Natural killer cell (primary cell): Measurements from ENCODE around the gene MRPS30. TPM values are rescaled to one million over a fixed set of nuclear protein-coding genes. Genes with fewer than 3 reads are reported as not detected.

Source experiments
- ATAC-seq, 3 donors: fragments of 150-1000 bp in 2 of 3; fragments of 200-7000 bp in 1 of 3; cut with Tn5 transposase; 1 replicate in 1 of 3; 2 replicates in 2 of 3; pipeline ENCODE4 v1.10.0; 2021; ENCODE audit warnings: mild to moderate bottlenecking in 2 of 3, moderate library complexity in 2 of 3
- DNase-seq, 2 donors: peaks; one replicate each; pipeline versions ENCODE4 v3.0.0 to v3.0.0-alpha.2; 2013 to 2021; ENCODE audit warnings: mixed read lengths in 1 of 2
- H3K27ac ChIP-seq: one replicate; pipeline ENCODE4 v1.5.1; 2013; ENCODE audit warnings: mild to moderate bottlenecking, low read length
- H3K27me3 ChIP-seq: one replicate; pipeline ENCODE4 v1.6.1; 2013; ENCODE audit warnings: low read length; ENCODE audit not compliant: control insufficient read depth, insufficient read depth
- H3K36me3 ChIP-seq: one replicate; pipeline ENCODE4 v1.6.1; 2013; ENCODE audit warnings: low read length; ENCODE audit not compliant: control insufficient read depth, insufficient read depth
- H3K4me1 ChIP-seq: one replicate; pipeline ENCODE4 v1.6.1; 2013; ENCODE audit warnings: low read length; ENCODE audit not compliant: control insufficient read depth, insufficient read depth
- H3K4me3 ChIP-seq: one replicate; pipeline ENCODE4 v1.5.1; 2013; ENCODE audit warnings: low read length
- H3K9me3 ChIP-seq: one replicate; pipeline ENCODE4 v1.6.1; 2013; ENCODE audit warnings: low read length; ENCODE audit not compliant: control insufficient read depth, insufficient read depth
- H3K27ac Mint-ChIP-seq, 2 donors: one replicate each; pipeline ENCODE4 v1.8.0; 2022; ENCODE audit warnings: mild to moderate bottlenecking in 2 of 2, mixed read lengths in 2 of 2, moderate library complexity in 1 of 2
- H3K27me3 Mint-ChIP-seq, 2 donors: one replicate each; pipeline ENCODE4 v1.8.0; 2022; ENCODE audit warnings: low read depth in 2 of 2, mixed read lengths in 2 of 2
- H3K36me3 Mint-ChIP-seq: one replicate; pipeline ENCODE4 v1.8.0; 2022; ENCODE audit warnings: mixed read lengths
- H3K4me1 Mint-ChIP-seq, 2 donors: one replicate each; pipeline ENCODE4 v1.8.0; 2022; ENCODE audit warnings: mixed read lengths in 2 of 2
- H3K4me3 Mint-ChIP-seq: one replicate; pipeline ENCODE4 v1.8.0; 2022; ENCODE audit warnings: mild to moderate bottlenecking, moderate library complexity, mixed read lengths
- H3K9me3 Mint-ChIP-seq, 2 donors: one replicate each; pipeline ENCODE4 v1.8.0; 2022; ENCODE audit warnings: mixed read lengths in 2 of 2
- WGBS: methylation state at CpG from one replicate; pipeline ENCODE4 v1.1.7; 2013; ENCODE audit warnings: missing lambda C conversion rate; ENCODE audit not compliant: insufficient coverage; 5-methylcytosine and 5-hydroxymethylcytosine counted together
- intact Hi-C: fragments of 100-400 bp; cut with micrococcal nuclease; formaldehyde crosslinking; loops from one replicate; pipeline ENCODE4 v1.14.2; 2022
- total RNA-seq, 4 donors: library from RNA; stranded (reverse); fragments of 120-200 nt in 1 of 4; gene quantifications; one replicate each; pipeline versions ENCODE4 v1.2.3 to v1.2.4, GENCODE V29; 2013 to 2022
- TF ChIP-seq, protein P1 (sequence below): fragments of 200-600 bp; IDR thresholded peaks from one replicate; pipeline ENCODE4 v1.8.0; 2022; ENCODE audit warnings: antibody characterized with exemption

Gene MRPS30
- total RNA-seq, 3 donors from 2014 or later (not counting 1 experiment from before 2014, with no cell fraction given), result 34.1 to 43.8 (median 38.9) TPM

- Mint-ChIP-seq H3K27me3 (no peaks in the 10 kb centered on the region), H3K36me3 (peaks cover 9% of the 10 kb centered on the region), H3K27ac (no peak overlapping the region), H3K4me3 (no peak overlapping the region), H3K9me3 (no peaks in the 10 kb centered on the region), H3K4me1 (peaks cover 20 to 29% of the 10 kb centered on the region in 2 donors)
- 84% methylated on average over 2 of the region's 3 CpGs for WGBS
- no peak overlapping the region for H3K27ac ChIP-seq
- H3K4me3 ChIP-seq, result no peak overlapping the region
- DNase-seq, result no peak
- no peaks in the 10 kb centered on the region for H3K36me3 ChIP-seq
- no peak for ATAC-seq
- TF ChIP-seq, protein P1, sequence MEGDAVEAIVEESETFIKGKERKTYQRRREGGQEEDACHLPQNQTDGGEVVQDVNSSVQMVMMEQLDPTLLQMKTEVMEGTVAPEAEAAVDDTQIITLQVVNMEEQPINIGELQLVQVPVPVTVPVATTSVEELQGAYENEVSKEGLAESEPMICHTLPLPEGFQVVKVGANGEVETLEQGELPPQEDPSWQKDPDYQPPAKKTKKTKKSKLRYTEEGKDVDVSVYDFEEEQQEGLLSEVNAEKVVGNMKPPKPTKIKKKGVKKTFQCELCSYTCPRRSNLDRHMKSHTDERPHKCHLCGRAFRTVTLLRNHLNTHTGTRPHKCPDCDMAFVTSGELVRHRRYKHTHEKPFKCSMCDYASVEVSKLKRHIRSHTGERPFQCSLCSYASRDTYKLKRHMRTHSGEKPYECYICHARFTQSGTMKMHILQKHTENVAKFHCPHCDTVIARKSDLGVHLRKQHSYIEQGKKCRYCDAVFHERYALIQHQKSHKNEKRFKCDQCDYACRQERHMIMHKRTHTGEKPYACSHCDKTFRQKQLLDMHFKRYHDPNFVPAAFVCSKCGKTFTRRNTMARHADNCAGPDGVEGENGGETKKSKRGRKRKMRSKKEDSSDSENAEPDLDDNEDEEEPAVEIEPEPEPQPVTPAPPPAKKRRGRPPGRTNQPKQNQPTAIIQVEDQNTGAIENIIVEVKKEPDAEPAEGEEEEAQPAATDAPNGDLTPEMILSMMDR, result no peak
- intact Hi-C loops, result no loop called here
- H3K4me1 ChIP-seq, result peaks cover 2% of the 10 kb centered on the region
- no peaks in the 10 kb centered on the region for H3K27me3 ChIP-seq
- H3K9me3 ChIP-seq, result no peaks in the 10 kb centered on the region
These were observed 18.9 kb downstream of the MRPS30 start for GRCh38 chr5:44827681-44828080.

GRCh38 chr5:44828719-44829118 lies 20.0 kb downstream of the MRPS30 start:
- Histone ChIP-seq H3K27ac (no peak overlapping the region), H3K4me3 (no peak overlapping the region), H3K36me3 (no peaks in the 10 kb centered on the region), H3K4me1 (peaks cover 2% of the 10 kb centered on the region), H3K9me3 (no peaks in the 10 kb centered on the region), H3K27me3 (no peaks in the 10 kb centered on the region)
- peaks cover 9% of the 10 kb centered on the region for H3K36me3 Mint-ChIP-seq
- no peak for ATAC-seq
- H3K27ac Mint-ChIP-seq, result no peak overlapping the region
- H3K27me3 Mint-ChIP-seq, result no peaks in the 10 kb centered on the region
- DNase-seq, result no peak
- WGBS, result no CpG with 5 or more reads among the region's 1 CpG
- TF ChIP-seq, protein P1, result no peak
- intact Hi-C loops, result no loop called here
- peaks cover 20 to 29% of the 10 kb centered on the region in 2 donors for H3K4me1 Mint-ChIP-seq
- H3K4me3 Mint-ChIP-seq, result no peak overlapping the region
- no peaks in the 10 kb centered on the region for H3K9me3 Mint-ChIP-seq

DNA sequence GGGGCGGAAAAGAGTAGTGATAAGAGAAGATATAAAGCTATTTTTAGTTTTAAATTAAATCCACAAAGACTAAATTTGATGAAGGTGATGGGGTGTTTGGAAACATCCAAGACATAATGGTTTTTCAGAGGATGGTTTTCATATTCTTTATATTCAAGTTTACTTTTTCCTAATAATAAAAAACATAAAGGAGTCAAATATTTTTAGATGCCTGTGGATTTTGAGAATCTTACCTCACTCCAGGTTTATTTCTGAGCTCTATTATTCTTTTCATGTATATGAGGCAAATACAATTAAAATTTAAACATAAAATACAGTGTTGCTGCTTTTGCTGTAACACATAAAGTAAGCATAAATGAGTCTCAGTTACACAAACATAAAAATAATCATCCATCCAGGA lies 22.2 kb downstream of the MRPS30 start:
- Histone ChIP-seq H3K27ac (no peak overlapping the region), H3K9me3 (no peaks in the 10 kb centered on the region), H3K4me1 (peaks cover 2% of the 10 kb centered on the region), H3K27me3 (no peaks in the 10 kb centered on the region), H3K36me3 (no peaks in the 10 kb centered on the region), H3K4me3 (no peak overlapping the region)
- peaks cover 9% of the 10 kb centered on the region for H3K36me3 Mint-ChIP-seq
- no peak for ATAC-seq
- no peak for DNase-seq
- intact Hi-C loops, result no loop called here
- TF ChIP-seq, protein P1, result no peak
- H3K27me3 Mint-ChIP-seq, result no peaks in the 10 kb centered on the region
- no peak overlapping the region for H3K4me3 Mint-ChIP-seq
- H3K9me3 Mint-ChIP-seq, result no peaks in the 10 kb centered on the region
- no peak overlapping the region for H3K27ac Mint-ChIP-seq
- H3K4me1 Mint-ChIP-seq, result peaks cover 24 to 31% of the 10 kb centered on the region in 2 donors
- WGBS, result no CpG with 5 or more reads among the region's 1 CpG

DNA sequence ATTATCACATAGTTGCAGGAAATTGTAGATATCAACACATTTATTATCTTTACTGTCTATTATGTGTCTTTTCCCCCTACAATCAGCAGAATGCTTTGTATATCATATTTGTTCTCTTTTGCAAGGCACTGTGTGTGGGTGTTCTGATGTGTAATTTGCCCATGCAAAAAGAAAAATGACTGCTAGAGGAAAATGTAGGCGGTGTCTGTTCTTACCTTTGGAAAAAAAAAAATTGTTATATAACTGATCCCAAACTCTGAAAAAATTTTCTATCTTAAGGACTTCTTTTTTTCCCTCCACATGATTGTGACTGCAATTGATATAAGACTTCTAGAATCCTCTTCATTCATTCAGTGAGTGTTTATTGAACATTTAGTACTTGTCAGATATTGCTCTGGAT lies 24.5 kb downstream of the MRPS30 start:
- Histone ChIP-seq H3K27me3 (no peaks in the 10 kb centered on the region), H3K4me1 (no peaks in the 10 kb centered on the region), H3K27ac (no peak overlapping the region), H3K36me3 (no peaks in the 10 kb centered on the region), H3K9me3 (no peaks in the 10 kb centered on the region), H3K4me3 (no peak overlapping the region)
- ATAC-seq, result no peak
- no CpG with 5 or more reads among the region's 1 CpG for WGBS
- intact Hi-C loops, result no loop called here
- no peaks in the 10 kb centered on the region for H3K27me3 Mint-ChIP-seq
- no peak overlapping the region for H3K27ac Mint-ChIP-seq
- no peaks in the 10 kb centered on the region for H3K9me3 Mint-ChIP-seq
- H3K4me3 Mint-ChIP-seq, result no peak overlapping the region
- no peak for DNase-seq
- peaks cover 10 to 13% of the 10 kb centered on the region in 2 donors for H3K4me1 Mint-ChIP-seq
- TF ChIP-seq, protein P1, result no peak
- no peaks in the 10 kb centered on the region for H3K36me3 Mint-ChIP-seq
